MM.1S (cell line): ENCODE results near the gene WDR45.

Experiments used
- CTCF ChIP-seq: fragments of 300-600 bp; sonication (generic); IDR thresholded peaks from 2 replicates; pipeline ENCODE4 v1.5.1; 2016; ENCODE audit warnings: antibody characterized with exemption, low read length, mixed read lengths
- EZH2 ChIP-seq: fragments of 300-600 bp; sonication (generic); optimal IDR thresholded peaks from 2 replicates; pipeline ENCODE3; 2017; ENCODE audit warnings: low read depth, mild to moderate bottlenecking, antibody characterized with exemption, low read length, mixed read lengths

DNA sequence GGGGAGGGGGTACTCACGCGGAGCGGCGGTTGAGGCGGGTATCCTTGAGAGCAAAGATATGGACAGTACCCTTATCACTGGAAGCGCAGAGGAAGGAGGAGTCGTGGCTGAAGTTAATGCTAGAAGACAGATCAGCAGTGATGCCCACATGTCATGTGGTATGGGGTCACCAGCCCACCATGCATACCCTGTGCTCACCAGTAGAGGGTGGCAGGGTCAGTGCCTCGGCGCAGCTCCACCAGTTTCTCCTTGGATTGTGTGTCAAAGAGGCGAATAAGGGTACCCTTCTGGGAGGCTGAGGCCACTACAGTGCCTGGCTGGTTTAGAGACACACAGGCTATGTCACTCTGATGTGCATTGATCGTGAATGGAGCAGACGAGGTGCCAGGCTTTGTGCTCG lies 4.3 kb downstream of the WDR45 start:
- no peak for TF ChIP-seq CTCF
- no peak for TF ChIP-seq EZH2
